PFSK-1 (cell line): ENCODE data around the gene SLC39A9.

ENCODE experiments used
- POLR2AphosphoS5 ChIP-seq: IDR thresholded peaks from 2 replicates; pipeline ENCODE4 v1.6.1; 2012; ENCODE audit warnings: low read depth, mild to moderate bottlenecking, control low read depth, low read length, moderate library complexity
- SIN3A ChIP-seq: IDR thresholded peaks from 2 replicates; pipeline ENCODE4 v1.6.1; 2012; ENCODE audit warnings: mild to moderate bottlenecking, low read length, moderate library complexity, borderline replicate concordance; ENCODE audit not compliant: insufficient read depth
- TAF1 ChIP-seq: IDR thresholded peaks from 2 replicates; pipeline ENCODE4 v1.6.1; 2012; ENCODE audit warnings: low read length, control low read depth, borderline replicate concordance; ENCODE audit not compliant: insufficient read depth
- TF ChIP-seq, protein P1 (sequence below), 2 experiments: IDR thresholded peaks; 2 replicates each; pipeline versions ENCODE4 v1.6.1 to v1.8.0; 2011 to 2012; ENCODE audit warnings: low read depth in 2 of 2, low read length in 2 of 2, control low read depth in 1 of 2, inconsistent platforms in 1 of 2, mild to moderate bottlenecking in 1 of 2, moderate library complexity in 1 of 2; ENCODE audit not compliant: insufficient read depth in 1 of 2

DNA sequence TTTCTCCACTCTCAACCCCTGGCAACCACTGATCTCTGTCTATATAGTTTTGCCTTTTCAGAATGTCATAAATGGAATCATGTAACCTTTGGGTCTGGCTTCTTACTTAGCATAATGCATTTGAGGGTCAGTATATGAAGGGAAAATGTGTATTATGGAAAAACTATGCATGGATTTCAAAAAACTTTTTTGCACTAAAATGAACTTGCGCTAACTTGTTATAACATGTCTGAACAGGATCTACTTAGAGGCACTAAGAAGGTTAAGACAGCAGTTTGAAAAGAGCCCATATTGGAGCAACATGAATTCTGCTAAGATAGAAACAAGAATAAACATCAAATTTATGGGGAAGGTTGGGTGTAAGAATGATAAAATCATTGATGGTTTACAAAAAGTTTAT, 29.1 kb downstream of the SLC39A9 start:
- TF ChIP-seq TAF1 = no peak
- TF ChIP-seq, protein P1, sequence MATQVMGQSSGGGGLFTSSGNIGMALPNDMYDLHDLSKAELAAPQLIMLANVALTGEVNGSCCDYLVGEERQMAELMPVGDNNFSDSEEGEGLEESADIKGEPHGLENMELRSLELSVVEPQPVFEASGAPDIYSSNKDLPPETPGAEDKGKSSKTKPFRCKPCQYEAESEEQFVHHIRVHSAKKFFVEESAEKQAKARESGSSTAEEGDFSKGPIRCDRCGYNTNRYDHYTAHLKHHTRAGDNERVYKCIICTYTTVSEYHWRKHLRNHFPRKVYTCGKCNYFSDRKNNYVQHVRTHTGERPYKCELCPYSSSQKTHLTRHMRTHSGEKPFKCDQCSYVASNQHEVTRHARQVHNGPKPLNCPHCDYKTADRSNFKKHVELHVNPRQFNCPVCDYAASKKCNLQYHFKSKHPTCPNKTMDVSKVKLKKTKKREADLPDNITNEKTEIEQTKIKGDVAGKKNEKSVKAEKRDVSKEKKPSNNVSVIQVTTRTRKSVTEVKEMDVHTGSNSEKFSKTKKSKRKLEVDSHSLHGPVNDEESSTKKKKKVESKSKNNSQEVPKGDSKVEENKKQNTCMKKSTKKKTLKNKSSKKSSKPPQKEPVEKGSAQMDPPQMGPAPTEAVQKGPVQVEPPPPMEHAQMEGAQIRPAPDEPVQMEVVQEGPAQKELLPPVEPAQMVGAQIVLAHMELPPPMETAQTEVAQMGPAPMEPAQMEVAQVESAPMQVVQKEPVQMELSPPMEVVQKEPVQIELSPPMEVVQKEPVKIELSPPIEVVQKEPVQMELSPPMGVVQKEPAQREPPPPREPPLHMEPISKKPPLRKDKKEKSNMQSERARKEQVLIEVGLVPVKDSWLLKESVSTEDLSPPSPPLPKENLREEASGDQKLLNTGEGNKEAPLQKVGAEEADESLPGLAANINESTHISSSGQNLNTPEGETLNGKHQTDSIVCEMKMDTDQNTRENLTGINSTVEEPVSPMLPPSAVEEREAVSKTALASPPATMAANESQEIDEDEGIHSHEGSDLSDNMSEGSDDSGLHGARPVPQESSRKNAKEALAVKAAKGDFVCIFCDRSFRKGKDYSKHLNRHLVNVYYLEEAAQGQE (IDR thresholded peaks at IDR 0.05; ENCODE audit: insufficient read depth in 1 of 2, low read depth in 2 of 2, low read length in 2 of 2) = no peak
- no peak for TF ChIP-seq SIN3A
- no peak for TF ChIP-seq POLR2AphosphoS5
